ENCODE measurements around the gene GPR68.
A peak's percentile ranks its signal among the peaks of the same experiment; 100 is the strongest.

Gene GPR68
- 18.8 to 59.9 reads per million in 2 donors for total RNA-seq

GRCh38 chr14:91244501-91244901, at the start of gene GPR68:
GPR68 (minus strand) TSS chr14:91244704; CDS start chr14:91235050, 9,654 bp downstream.
- no peak for DNase-seq

GRCh38 chr14:91294153-91294552, 49.6 kb upstream of the GPR68 start:
- DNase-seq = no peak

- DNase-seq = no peak
Measured at GRCh38 chr14:91293281-91293680, 48.8 kb upstream of the GPR68 start.

- no peak for DNase-seq
Measured at GRCh38 chr14:91292491-91292890, 48.0 kb upstream of the GPR68 start.

GRCh38 chr14:91291786-91292405, 47.4 kb upstream of the GPR68 start:
- DNase-seq = no peak

- DNase-seq = no peak
Measured at GRCh38 chr14:91290986-91291385, 46.5 kb upstream of the GPR68 start.

- DNase-seq = no peak
Measured at GRCh38 chr14:91289464-91289863, 45.0 kb upstream of the GPR68 start.

GRCh38 chr14:91288876-91289275, 44.4 kb upstream of the GPR68 start:
- DNase-seq = no peak

- DNase-seq = peak; percentile 82
Measured at GRCh38 chr14:91286530-91286937, 42.0 kb upstream of the GPR68 start.

- DNase-seq = no peak
Measured at GRCh38 chr14:91284791-91285548, 40.5 kb upstream of the GPR68 start.

- no peak for DNase-seq
Measured at GRCh38 chr14:91284146-91284790, 39.8 kb upstream of the GPR68 start.

- DNase-seq = no peak
Measured at GRCh38 chr14:91283666-91284065, 39.2 kb upstream of the GPR68 start.

GRCh38 chr14:91282954-91283645, 38.6 kb upstream of the GPR68 start:
- DNase-seq = no peak

- DNase-seq = no peak
Measured at GRCh38 chr14:91281346-91281745, 36.8 kb upstream of the GPR68 start.

GRCh38 chr14:91280129-91280528, 35.6 kb upstream of the GPR68 start:
- DNase-seq = no peak

- DNase-seq = no peak
Measured at GRCh38 chr14:91279354-91279753, 34.9 kb upstream of the GPR68 start.

- no peak for DNase-seq
Measured at GRCh38 chr14:91278383-91278715, 33.8 kb upstream of the GPR68 start.

- DNase-seq = no peak
Measured at GRCh38 chr14:91277546-91278382, 33.3 kb upstream of the GPR68 start.

GRCh38 chr14:91274796-91275195, 30.3 kb upstream of the GPR68 start:
- DNase-seq = no peak

GRCh38 chr14:91273885-91274273, 29.4 kb upstream of the GPR68 start:
- no peak for DNase-seq

- DNase-seq = no peak
Measured at GRCh38 chr14:91273273-91273884, 28.9 kb upstream of the GPR68 start.
